HG02943 (cell line): ENCODE measurements around the gene PDZD7.
"Not testable (repeated sequence)": the region's sequence is repeated elsewhere in the genome, so short reads cannot be mapped to it uniquely, and the experiment has no call there.

ENCODE experiments used
- ATAC-seq: cut with Tn5 transposase; IDR thresholded peaks from one replicate; pipeline ENCODE4 v1.9.1; 2021; ENCODE audit warnings: mild to moderate bottlenecking, low read depth, moderate library complexity; ENCODE audit not compliant: unreplicated experiment

The PDZD7 gene

GRCh38 chr10:100986952-100987684, 43.8 kb downstream of the PDZD7 start, which contains the start of the genes MRPL43 and TWNK:
Gene MRPL43, minus strand, starts transcription at chr10:100987497. Its CDS starts 54 bp downstream, at chr10:100987443.
Gene TWNK, plus strand, starts transcription at chr10:100987543. Its CDS starts 668 bp downstream, at chr10:100988211.
- ATAC-seq: peak; percentile 80

GRCh38 chr10:100986623-100986951, 44.3 kb downstream of the PDZD7 start:
- no peak for ATAC-seq

GRCh38 chr10:100985336-100985735, 45.6 kb downstream of the PDZD7 start:
- no peak for ATAC-seq

- ATAC-seq: no peak
Measured at GRCh38 chr10:100984672-100985177, 46.2 kb downstream of the PDZD7 start.

GRCh38 chr10:100983868-100984671, 46.9 kb downstream of the PDZD7 start:
- no peak for ATAC-seq

GRCh38 chr10:100982916-100983830, 47.8 kb downstream of the PDZD7 start:
- no peak for ATAC-seq

- ATAC-seq: no peak
Measured at GRCh38 chr10:100981178-100981772, 49.7 kb downstream of the PDZD7 start.

GRCh38 chr10:100980711-100981110, 50.2 kb downstream of the PDZD7 start:
- no peak for ATAC-seq

- ATAC-seq: no peak
Measured at GRCh38 chr10:100980311-100980710, 50.6 kb downstream of the PDZD7 start.

- no peak for ATAC-seq
Measured at GRCh38 chr10:100979791-100980272, 51.1 kb downstream of the PDZD7 start.

- ATAC-seq: no peak
Measured at GRCh38 chr10:100978901-100979195, 52.1 kb downstream of the PDZD7 start.

- ATAC-seq: no peak
Measured at GRCh38 chr10:100978121-100978900, 52.6 kb downstream of the PDZD7 start.

- ATAC-seq: no peak
Measured at GRCh38 chr10:100977436-100977835, 53.5 kb downstream of the PDZD7 start.

- no peak for ATAC-seq
Measured at GRCh38 chr10:100976906-100977305, 54.0 kb downstream of the PDZD7 start.

- not testable (repeated sequence) for ATAC-seq
Measured at GRCh38 chr10:100975397-100975796, 55.5 kb downstream of the PDZD7 start.

GRCh38 chr10:100972904-100973535, 57.9 kb downstream of the PDZD7 start:
- no peak for ATAC-seq

- ATAC-seq: no peak
Measured at GRCh38 chr10:100972115-100972903, 58.6 kb downstream of the PDZD7 start.
